PFSK-1 (cell line): Measurements from ENCODE around the gene COL23A1.

Experiments
- FOXP2 ChIP-seq: optimal IDR thresholded peaks from 2 replicates; pipeline ENCODE3; 2011; ENCODE audit warnings: borderline replicate concordance, control low read depth, inconsistent platforms; ENCODE audit not compliant: insufficient read depth; ENCODE audit errors: extremely low read length, extremely low read depth
- POLR2AphosphoS5 ChIP-seq: IDR thresholded peaks from 2 replicates; pipeline ENCODE4 v1.6.1; 2012; ENCODE audit warnings: low read depth, mild to moderate bottlenecking, control low read depth, low read length, moderate library complexity
- REST ChIP-seq, 2 experiments: IDR thresholded peaks; 2 replicates each; pipeline versions ENCODE4 v1.6.1 to v1.8.0; 2011 to 2012; ENCODE audit warnings: low read depth in 2 of 2, low read length in 2 of 2, control low read depth in 1 of 2, inconsistent platforms in 1 of 2, mild to moderate bottlenecking in 1 of 2, moderate library complexity in 1 of 2; ENCODE audit not compliant: insufficient read depth in 1 of 2
- SIN3A ChIP-seq: IDR thresholded peaks from 2 replicates; pipeline ENCODE4 v1.6.1; 2012; ENCODE audit warnings: mild to moderate bottlenecking, low read length, moderate library complexity, borderline replicate concordance; ENCODE audit not compliant: insufficient read depth
- TAF1 ChIP-seq: IDR thresholded peaks from 2 replicates; pipeline ENCODE4 v1.6.1; 2012; ENCODE audit warnings: low read length, control low read depth, borderline replicate concordance; ENCODE audit not compliant: insufficient read depth

Gene COL23A1

GRCh38 chr5:178445534-178445933 lies 144.7 kb downstream of the COL23A1 start:
- TF ChIP-seq REST (IDR thresholded peaks at IDR 0.05; ENCODE audit: insufficient read depth in 1 of 2, low read depth in 2 of 2, low read length in 2 of 2) (no peak), SIN3A (no peak), POLR2AphosphoS5 (no peak), TAF1 (no peak), FOXP2 (no peak)

- TF ChIP-seq FOXP2 = no peak
- no peak for TF ChIP-seq REST (IDR thresholded peaks at IDR 0.05; ENCODE audit: insufficient read depth in 1 of 2, low read depth in 2 of 2, low read length in 2 of 2)
- TF ChIP-seq TAF1 = no peak
- no peak for TF ChIP-seq POLR2AphosphoS5
- no peak for TF ChIP-seq SIN3A
Measured at GRCh38 chr5:178442405-178443257, 147.6 kb downstream of the COL23A1 start.

GRCh38 chr5:178441486-178442270 lies 148.5 kb downstream of the COL23A1 start:
- TF ChIP-seq REST (IDR thresholded peaks at IDR 0.05; ENCODE audit: insufficient read depth in 1 of 2, low read depth in 2 of 2, low read length in 2 of 2) = no peak

- no peak for TF ChIP-seq TAF1
- no peak for TF ChIP-seq REST (IDR thresholded peaks at IDR 0.05; ENCODE audit: insufficient read depth in 1 of 2, low read depth in 2 of 2, low read length in 2 of 2)
- no peak for TF ChIP-seq POLR2AphosphoS5
- no peak for TF ChIP-seq SIN3A
- TF ChIP-seq FOXP2 = no peak
Measured at GRCh38 chr5:178440181-178440580, 150.0 kb downstream of the COL23A1 start.
